Tibial nerve (tissue), 4 donors: ENCODE data around the gene KIF2A.

Experiments
- CTCF ChIP-seq, 5 experiments: fragments of 200-600 bp in 3 of 5; fragments of 450-650 bp in 2 of 5; sonication (generic) in 3 of 5; IDR thresholded peaks; one replicate each; pipeline ENCODE4 v1.5.1; 2016 to 2019; ENCODE audit warnings: antibody characterized with exemption in 5 of 5, mild to moderate bottlenecking in 3 of 5, moderate library complexity in 2 of 5
- EP300 ChIP-seq, 2 donors: sonication (generic); formaldehyde crosslinking; IDR thresholded peaks; one replicate each; pipeline ENCODE4 v1.6.1; 2017; ENCODE audit warnings: antibody characterized with exemption in 2 of 2, mild to moderate bottlenecking in 1 of 2
- POLR2A ChIP-seq, 2 donors: fragments of 450-650 bp; IDR thresholded peaks; one replicate each; pipeline ENCODE4 v1.6.1; 2017; ENCODE audit warnings: antibody characterized with exemption in 2 of 2, mild to moderate bottlenecking in 2 of 2, moderate library complexity in 2 of 2

GRCh38 chr5:62268792-62269191 is 37.2 kb upstream of the KIF2A start:
- TF ChIP-seq CTCF (IDR thresholded peaks at IDR 0.05) = no peak
- TF ChIP-seq POLR2A (IDR thresholded peaks at IDR 0.05) = no peak
- no peak for TF ChIP-seq EP300 (IDR thresholded peaks at IDR 0.05)
